A673 (cell line): ENCODE measurements around the gene CCS. TPM values are rescaled to one million over a fixed set of nuclear protein-coding genes. Genes with fewer than 3 reads are reported as not detected.

Experiments
- BruUV-seq: library from RNA; stranded (reverse); fragments of 400-500 nt; replicated peaks from 2 replicates; lab custom pipeline; 2021; lab: Mats Ljungman, UMichigan
- CTCF ChIA-PET: fragments of 300-600 bp; sonication (Branson Sonifier 250); formaldehyde crosslinking; loops from one replicate; lab custom pipeline; 2022; ENCODE audit warnings: antibody characterized with exemption; lab: Charles Lee
- POLR2A ChIA-PET: fragments of 300-600 bp; sonication (Branson Sonifier 250); formaldehyde crosslinking; loops from one replicate; lab custom pipeline; 2022; ENCODE audit warnings: antibody characterized with exemption; ENCODE audit not compliant: low non-redundant PET; lab: Charles Lee
- DNase-seq: peaks from one replicate; pipeline ENCODE4 v3.0.0-alpha.2; 2015; ENCODE audit warnings: low spot score
- H3K27ac ChIP-seq: fragments of 200-600 bp; sonication (generic); 2 replicates; pipeline ENCODE4 v1.5.1; 2016; ENCODE audit warnings: mixed run types, low read depth, mild to moderate bottlenecking, mixed read lengths, antibody characterized with exemption, low read length; ENCODE audit not compliant: poor library complexity, severe bottlenecking
- H3K27me3 ChIP-seq: fragments of 200-600 bp; sonication (generic); replicated peaks from 2 replicates; pipeline ENCODE4 v1.6.1; 2017; ENCODE audit warnings: mixed run types, low read depth, mild to moderate bottlenecking, mixed read lengths, antibody characterized with exemption, low read length; ENCODE audit not compliant: insufficient read depth, poor library complexity
- H3K36me3 ChIP-seq: fragments of 200-600 bp; sonication (generic); 2 replicates; pipeline ENCODE4 v1.6.1; 2016; ENCODE audit warnings: mixed run types, mild to moderate bottlenecking, mixed read lengths, antibody characterized with exemption, low read length; ENCODE audit not compliant: insufficient read depth, poor library complexity, severe bottlenecking
- H3K4me1 ChIP-seq: fragments of 200-600 bp; sonication (generic); 2 replicates; pipeline ENCODE4 v1.6.1; 2017; ENCODE audit warnings: mixed run types, mild to moderate bottlenecking, mixed read lengths, antibody characterized with exemption, low read length; ENCODE audit not compliant: insufficient read depth, poor library complexity, severe bottlenecking
- H3K4me3 ChIP-seq: fragments of 200-600 bp; sonication (generic); 2 replicates; pipeline ENCODE4 v1.5.1; 2016; ENCODE audit warnings: low read depth, mixed run types, mild to moderate bottlenecking, mixed read lengths, low read length; ENCODE audit not compliant: poor library complexity, severe bottlenecking
- H3K9me3 ChIP-seq: fragments of 200-600 bp; sonication (generic); 2 replicates; pipeline ENCODE4 v1.6.1; 2016; ENCODE audit warnings: mixed run types, low read depth, mild to moderate bottlenecking, mixed read lengths, antibody characterized with exemption, low read length; ENCODE audit not compliant: poor library complexity, severe bottlenecking
- EZH2 ChIP-seq: fragments of 200-600 bp; sonication (generic); IDR thresholded peaks from 2 replicates; pipeline ENCODE4 v1.6.1; 2017; ENCODE audit warnings: borderline replicate concordance, low read depth, mild to moderate bottlenecking, mixed read lengths, antibody characterized with exemption, low read length; ENCODE audit not compliant: poor library complexity, severe bottlenecking
- intact Hi-C: fragments of 100-400 bp; cut with micrococcal nuclease; formaldehyde crosslinking; loops from one replicate; pipeline ENCODE4 v1.10.0; 2022; ENCODE audit not compliant: unreplicated experiment
- total RNA-seq: library from RNA; stranded (reverse); gene quantifications from 2 replicates; pipeline ENCODE4 v1.2.3, GENCODE V29; 2021
- TF ChIP-seq, protein P1 (sequence below): fragments of 300-800, 200-600 bp; sonication (generic); conservative IDR thresholded peaks from 2 replicates; pipeline ENCODE4 v1.5.1; 2017; ENCODE audit warnings: low read depth, mild to moderate bottlenecking, antibody characterized with exemption, low read length, moderate library complexity, mixed read lengths

The CCS gene
- total RNA-seq, 1 experiment from 2014 or later = 43.8 TPM

DNA sequence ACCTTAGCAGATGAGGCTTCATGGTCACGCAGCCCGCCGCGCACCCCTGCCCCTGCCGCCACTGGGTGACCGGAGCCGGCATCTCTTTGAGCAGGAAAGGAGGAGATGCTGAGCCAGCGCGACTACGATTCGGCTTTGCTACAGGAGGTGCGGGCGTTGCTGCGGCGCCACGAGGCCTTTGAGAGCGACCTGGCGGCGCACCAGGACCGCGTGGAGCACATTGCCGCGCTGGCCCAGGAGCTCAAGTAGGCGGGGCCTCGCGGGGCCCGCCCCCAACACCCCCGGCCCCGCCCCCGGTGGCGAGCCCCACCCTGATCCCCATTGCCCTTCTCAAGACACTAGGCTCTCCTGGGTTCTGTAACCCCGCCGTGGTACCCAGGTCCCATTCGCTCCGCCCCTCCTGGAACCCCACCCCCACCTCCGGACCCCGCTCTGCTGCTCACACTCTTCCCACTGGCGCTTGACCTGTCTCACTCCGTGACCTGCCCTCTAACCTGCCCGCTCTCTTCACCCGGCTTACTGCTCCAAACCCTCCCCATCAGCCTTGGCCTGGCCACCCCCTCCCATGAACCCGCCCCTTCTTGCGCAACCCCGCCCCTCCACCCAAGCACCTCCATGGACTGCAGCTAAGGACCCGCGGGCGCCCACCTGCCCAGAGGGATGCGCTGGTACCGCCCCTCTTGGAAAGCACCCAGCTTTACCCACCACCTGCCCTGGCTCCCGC is 33.7 kb upstream of the CCS start:
- Histone ChIP-seq H3K9me3 (no peaks in the 10 kb centered on the region), H3K4me3 (no peak overlapping the region), H3K36me3 (no peaks in the 10 kb centered on the region), H3K27ac (no peak overlapping the region), H3K27me3 (peaks cover 21% of the 10 kb centered on the region), H3K4me1 (no peaks in the 10 kb centered on the region)
- POLR2A ChIA-PET = interaction anchor here (0.7 kb wide), 1 partner anchor 141 kb away, joined by 10 read pairs; no protein-coding TSS in a partner anchor
- BruUV-seq = no TSS peak
- intact Hi-C loops = no loop called here
- CTCF ChIA-PET = no interaction called here
- DNase-seq = no peak
- no peak for TF ChIP-seq EZH2
- TF ChIP-seq, protein P1, sequence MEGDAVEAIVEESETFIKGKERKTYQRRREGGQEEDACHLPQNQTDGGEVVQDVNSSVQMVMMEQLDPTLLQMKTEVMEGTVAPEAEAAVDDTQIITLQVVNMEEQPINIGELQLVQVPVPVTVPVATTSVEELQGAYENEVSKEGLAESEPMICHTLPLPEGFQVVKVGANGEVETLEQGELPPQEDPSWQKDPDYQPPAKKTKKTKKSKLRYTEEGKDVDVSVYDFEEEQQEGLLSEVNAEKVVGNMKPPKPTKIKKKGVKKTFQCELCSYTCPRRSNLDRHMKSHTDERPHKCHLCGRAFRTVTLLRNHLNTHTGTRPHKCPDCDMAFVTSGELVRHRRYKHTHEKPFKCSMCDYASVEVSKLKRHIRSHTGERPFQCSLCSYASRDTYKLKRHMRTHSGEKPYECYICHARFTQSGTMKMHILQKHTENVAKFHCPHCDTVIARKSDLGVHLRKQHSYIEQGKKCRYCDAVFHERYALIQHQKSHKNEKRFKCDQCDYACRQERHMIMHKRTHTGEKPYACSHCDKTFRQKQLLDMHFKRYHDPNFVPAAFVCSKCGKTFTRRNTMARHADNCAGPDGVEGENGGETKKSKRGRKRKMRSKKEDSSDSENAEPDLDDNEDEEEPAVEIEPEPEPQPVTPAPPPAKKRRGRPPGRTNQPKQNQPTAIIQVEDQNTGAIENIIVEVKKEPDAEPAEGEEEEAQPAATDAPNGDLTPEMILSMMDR = no peak

DNA sequence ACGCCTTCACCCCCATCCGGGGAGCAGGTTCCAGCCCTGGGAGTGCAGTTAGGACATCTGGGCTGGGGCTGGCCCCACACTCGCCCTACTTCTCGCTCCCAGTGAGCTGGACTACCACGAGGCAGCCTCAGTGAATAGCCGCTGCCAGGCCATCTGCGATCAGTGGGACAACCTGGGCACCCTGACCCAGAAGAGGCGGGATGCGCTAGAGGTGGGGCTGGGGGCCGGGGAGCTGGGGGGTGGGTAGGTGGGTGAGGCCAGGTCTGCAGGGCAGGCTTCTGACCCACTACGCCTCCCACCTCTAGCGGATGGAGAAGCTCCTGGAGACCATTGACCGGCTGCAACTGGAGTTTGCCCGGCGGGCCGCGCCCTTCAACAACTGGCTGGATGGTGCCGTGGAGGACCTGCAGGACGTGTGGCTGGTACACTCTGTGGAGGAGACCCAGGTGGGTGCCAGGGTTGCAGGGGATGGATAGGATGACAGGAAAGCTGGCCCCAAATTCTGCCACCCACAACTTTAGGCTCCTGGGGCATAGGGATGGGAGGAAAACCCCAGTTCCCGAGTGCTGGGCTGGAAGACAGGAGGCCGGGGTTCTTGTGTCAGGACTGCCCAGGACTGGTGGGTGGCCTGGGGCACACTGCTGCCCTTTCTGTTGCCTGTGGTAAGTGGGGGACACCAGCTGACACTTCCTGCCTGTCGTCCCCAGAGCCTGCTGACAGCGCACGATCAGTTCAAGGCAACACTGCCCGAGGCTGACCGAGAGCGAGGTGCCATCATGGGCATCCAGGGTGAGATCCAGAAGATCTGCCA is 32.9 kb upstream of the CCS start:
- TF ChIP-seq, protein P1 = no peak
- no peak for TF ChIP-seq EZH2
- no peaks in the 10 kb centered on the region for H3K9me3 ChIP-seq
- H3K27me3 ChIP-seq = peaks cover 21% of the 10 kb centered on the region
- no peak for DNase-seq
- no peak overlapping the region for H3K4me3 ChIP-seq
- intact Hi-C loops = no loop called here
- BruUV-seq = no TSS peak
- H3K27ac ChIP-seq = no peak overlapping the region
- POLR2A ChIA-PET = interaction anchor here (0.7 kb wide), 1 partner anchor 142 kb away, joined by 10 read pairs; no protein-coding TSS in a partner anchor
- CTCF ChIA-PET = no interaction called here
- H3K4me1 ChIP-seq = no peaks in the 10 kb centered on the region
- no peaks in the 10 kb centered on the region for H3K36me3 ChIP-seq

DNA sequence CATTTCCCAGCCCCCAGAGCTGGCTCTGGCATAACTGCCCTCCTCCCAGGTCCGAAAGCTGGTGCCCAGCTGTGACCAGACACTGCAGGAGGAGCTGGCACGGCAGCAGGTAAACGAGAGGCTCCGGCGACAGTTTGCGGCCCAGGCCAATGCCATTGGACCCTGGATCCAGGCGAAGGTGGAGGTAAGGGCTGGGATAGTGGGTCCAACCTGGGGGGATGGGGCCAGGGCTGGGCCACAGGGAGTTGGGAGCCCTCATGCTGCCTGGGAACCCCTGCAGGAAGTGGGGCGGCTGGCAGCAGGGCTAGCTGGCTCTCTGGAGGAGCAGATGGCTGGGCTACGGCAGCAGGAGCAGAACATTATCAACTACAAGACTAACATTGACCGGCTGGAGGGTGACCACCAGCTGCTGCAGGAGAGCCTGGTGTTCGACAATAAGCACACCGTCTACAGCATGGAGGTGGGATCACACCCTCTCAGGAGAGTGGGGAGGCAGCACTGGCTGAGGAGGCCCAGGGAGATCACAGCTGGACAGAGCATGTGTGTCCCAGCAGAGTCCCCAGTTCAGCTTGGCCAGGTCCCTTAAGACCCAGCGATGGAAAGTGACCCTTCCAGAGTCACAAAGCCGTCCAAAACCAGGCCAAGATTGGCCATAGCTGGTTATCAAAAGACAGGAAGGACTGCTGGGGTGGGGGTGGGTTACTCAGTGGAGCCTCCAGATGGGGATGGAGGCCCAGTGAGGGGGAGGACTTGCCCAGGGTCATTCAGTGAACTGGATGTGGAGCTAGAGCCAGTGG is 31.6 kb upstream of the CCS start:
- ChIA-PET CTCF (no interaction called here), POLR2A (no interaction called here)
- Histone ChIP-seq H3K27me3 (peaks cover 21% of the 10 kb centered on the region), H3K4me1 (no peaks in the 10 kb centered on the region), H3K27ac (no peak overlapping the region), H3K9me3 (no peaks in the 10 kb centered on the region), H3K4me3 (no peak overlapping the region), H3K36me3 (no peaks in the 10 kb centered on the region)
- BruUV-seq = no TSS peak
- intact Hi-C loops = no loop called here
- DNase-seq = no peak
- TF ChIP-seq EZH2 = no peak
- TF ChIP-seq, protein P1 = no peak
